ENCODE data around the gene ANO5.

The ANO5 gene

GRCh38 chr11:22192642-22193347 lies at the start of gene ANO5:
TSS of gene ANO5 (plus strand) at chr11:22193085. CDS start at chr11:22193493, 408 bp downstream.
- Histone ChIP-seq H3K4me1 (ENCODE audit: control insufficient read depth, insufficient read depth, low read length) (peaks cover 11% of the 10 kb centered on the region), H3K9me3 (ENCODE audit: control insufficient read depth, low read length) (no peaks in the 10 kb centered on the region)
- DNase-seq (ENCODE audit: low read depth): peak; percentile 22

GRCh38 chr11:22151649-22152197 lies 41.2 kb upstream of the ANO5 start:
- Histone ChIP-seq H3K4me3 (ENCODE audit: low read length) (no peak overlapping the region), H3K4me1 (ENCODE audit: control insufficient read depth, insufficient read depth, low read length) (no peaks in the 10 kb centered on the region), H3K9ac (ENCODE audit: low read length) (no peak overlapping the region), H3K27me3 (replicated peaks; ENCODE audit: control insufficient read depth, insufficient read depth, low read length) (peaks cover under 1% of the 10 kb centered on the region), H3K36me3 (ENCODE audit: control insufficient read depth, insufficient read depth, low read length, severe bottlenecking) (no peaks in the 10 kb centered on the region), H3K9me3 (ENCODE audit: control insufficient read depth, low read length) (no peaks in the 10 kb centered on the region)
- DNase-seq (ENCODE audit: low read depth): no peak

More at GRCh38 chr11:22192642-22193347, at the start of gene ANO5:
- Histone ChIP-seq H3K36me3 (ENCODE audit: control insufficient read depth, insufficient read depth, low read length, severe bottlenecking) (no peaks in the 10 kb centered on the region), H3K27me3 (replicated peaks; ENCODE audit: control insufficient read depth, insufficient read depth, low read length) (peaks cover 39% of the 10 kb centered on the region), H3K9ac (ENCODE audit: low read length) (no peak within 1 kb of the TSS), H3K4me3 (ENCODE audit: low read length) (peak within 1 kb of the TSS; percentile 75)

GRCh38 chr11:22157531-22157930 lies 35.4 kb upstream of the ANO5 start:
- peaks cover 10% of the 10 kb centered on the region for H3K27me3 ChIP-seq (replicated peaks; ENCODE audit: control insufficient read depth, insufficient read depth, low read length)
- H3K36me3 ChIP-seq (ENCODE audit: control insufficient read depth, insufficient read depth, low read length, severe bottlenecking): no peaks in the 10 kb centered on the region
- no peak for DNase-seq (ENCODE audit: low read depth)
- H3K9ac ChIP-seq (ENCODE audit: low read length): no peak overlapping the region
- H3K4me3 ChIP-seq (ENCODE audit: low read length): no peak overlapping the region
- H3K9me3 ChIP-seq (ENCODE audit: control insufficient read depth, low read length): no peaks in the 10 kb centered on the region
- peaks cover 9% of the 10 kb centered on the region for H3K4me1 ChIP-seq (ENCODE audit: control insufficient read depth, insufficient read depth, low read length)

GRCh38 chr11:22161489-22161888 lies 31.4 kb upstream of the ANO5 start:
- Histone ChIP-seq H3K4me1 (ENCODE audit: control insufficient read depth, insufficient read depth, low read length) (peaks cover 9% of the 10 kb centered on the region), H3K4me3 (ENCODE audit: low read length) (no peak overlapping the region), H3K9me3 (ENCODE audit: control insufficient read depth, low read length) (no peaks in the 10 kb centered on the region), H3K9ac (ENCODE audit: low read length) (no peak overlapping the region), H3K27me3 (replicated peaks; ENCODE audit: control insufficient read depth, insufficient read depth, low read length) (peaks cover 19% of the 10 kb centered on the region), H3K36me3 (ENCODE audit: control insufficient read depth, insufficient read depth, low read length, severe bottlenecking) (no peaks in the 10 kb centered on the region)
- no peak for DNase-seq (ENCODE audit: low read depth)

- H3K9me3 ChIP-seq (ENCODE audit: control insufficient read depth, low read length): no peaks in the 10 kb centered on the region
- peaks cover under 1% of the 10 kb centered on the region for H3K4me1 ChIP-seq (ENCODE audit: control insufficient read depth, insufficient read depth, low read length)
- H3K27me3 ChIP-seq (replicated peaks; ENCODE audit: control insufficient read depth, insufficient read depth, low read length): peaks cover 19% of the 10 kb centered on the region
- no peak overlapping the region for H3K9ac ChIP-seq (ENCODE audit: low read length)
- DNase-seq (ENCODE audit: low read depth): no peak
- H3K4me3 ChIP-seq (ENCODE audit: low read length): no peak overlapping the region
- H3K36me3 ChIP-seq (ENCODE audit: control insufficient read depth, insufficient read depth, low read length, severe bottlenecking): no peaks in the 10 kb centered on the region
Measured at GRCh38 chr11:22162756-22163155, 30.1 kb upstream of the ANO5 start.

GRCh38 chr11:22163394-22163797 lies 29.5 kb upstream of the ANO5 start:
- H3K9ac ChIP-seq (ENCODE audit: low read length): no peak overlapping the region
- no peak for DNase-seq (ENCODE audit: low read depth)

GRCh38 chr11:22165087-22165486 lies 27.8 kb upstream of the ANO5 start:
- Histone ChIP-seq H3K36me3 (ENCODE audit: control insufficient read depth, insufficient read depth, low read length, severe bottlenecking) (no peaks in the 10 kb centered on the region), H3K9ac (ENCODE audit: low read length) (no peak overlapping the region), H3K27me3 (replicated peaks; ENCODE audit: control insufficient read depth, insufficient read depth, low read length) (peaks cover 27% of the 10 kb centered on the region), H3K4me3 (ENCODE audit: low read length) (no peak overlapping the region), H3K4me1 (ENCODE audit: control insufficient read depth, insufficient read depth, low read length) (no peaks in the 10 kb centered on the region), H3K9me3 (ENCODE audit: control insufficient read depth, low read length) (no peaks in the 10 kb centered on the region)
- no peak for DNase-seq (ENCODE audit: low read depth)

More at GRCh38 chr11:22163394-22163797, 29.5 kb upstream of the ANO5 start:
- H3K4me3 ChIP-seq (ENCODE audit: low read length): no peak overlapping the region
- no peaks in the 10 kb centered on the region for H3K4me1 ChIP-seq (ENCODE audit: control insufficient read depth, insufficient read depth, low read length)
- peaks cover 22% of the 10 kb centered on the region for H3K27me3 ChIP-seq (replicated peaks; ENCODE audit: control insufficient read depth, insufficient read depth, low read length)
- no peaks in the 10 kb centered on the region for H3K9me3 ChIP-seq (ENCODE audit: control insufficient read depth, low read length)
- no peaks in the 10 kb centered on the region for H3K36me3 ChIP-seq (ENCODE audit: control insufficient read depth, insufficient read depth, low read length, severe bottlenecking)

GRCh38 chr11:22165759-22166513 lies 26.9 kb upstream of the ANO5 start:
- Histone ChIP-seq H3K36me3 (ENCODE audit: control insufficient read depth, insufficient read depth, low read length, severe bottlenecking) (no peaks in the 10 kb centered on the region), H3K9me3 (ENCODE audit: control insufficient read depth, low read length) (no peaks in the 10 kb centered on the region), H3K4me3 (ENCODE audit: low read length) (no peak overlapping the region), H3K27me3 (replicated peaks; ENCODE audit: control insufficient read depth, insufficient read depth, low read length) (peaks cover 27% of the 10 kb centered on the region), H3K9ac (ENCODE audit: low read length) (no peak overlapping the region), H3K4me1 (ENCODE audit: control insufficient read depth, insufficient read depth, low read length) (no peaks in the 10 kb centered on the region)
- DNase-seq (ENCODE audit: low read depth): no peak

GRCh38 chr11:22169833-22170232 lies 23.1 kb upstream of the ANO5 start:
- Histone ChIP-seq H3K4me3 (ENCODE audit: low read length) (no peak overlapping the region), H3K9ac (ENCODE audit: low read length) (no peak overlapping the region), H3K36me3 (ENCODE audit: control insufficient read depth, insufficient read depth, low read length, severe bottlenecking) (no peaks in the 10 kb centered on the region), H3K27me3 (replicated peaks; ENCODE audit: control insufficient read depth, insufficient read depth, low read length) (peaks cover 24% of the 10 kb centered on the region), H3K4me1 (ENCODE audit: control insufficient read depth, insufficient read depth, low read length) (no peaks in the 10 kb centered on the region), H3K9me3 (ENCODE audit: control insufficient read depth, low read length) (no peaks in the 10 kb centered on the region)
- DNase-seq (ENCODE audit: low read depth): peak; percentile 46

GRCh38 chr11:22173532-22173931 lies 19.4 kb upstream of the ANO5 start:
- no peak overlapping the region for H3K4me3 ChIP-seq (ENCODE audit: low read length)
- H3K27me3 ChIP-seq (replicated peaks; ENCODE audit: control insufficient read depth, insufficient read depth, low read length): peaks cover 3% of the 10 kb centered on the region
- H3K9me3 ChIP-seq (ENCODE audit: control insufficient read depth, low read length): no peaks in the 10 kb centered on the region
- no peak overlapping the region for H3K9ac ChIP-seq (ENCODE audit: low read length)
- no peaks in the 10 kb centered on the region for H3K36me3 ChIP-seq (ENCODE audit: control insufficient read depth, insufficient read depth, low read length, severe bottlenecking)
- no peak for DNase-seq (ENCODE audit: low read depth)
- H3K4me1 ChIP-seq (ENCODE audit: control insufficient read depth, insufficient read depth, low read length): no peaks in the 10 kb centered on the region

GRCh38 chr11:22177186-22177585 lies 15.7 kb upstream of the ANO5 start:
- H3K36me3 ChIP-seq (ENCODE audit: control insufficient read depth, insufficient read depth, low read length, severe bottlenecking): no peaks in the 10 kb centered on the region
- H3K4me1 ChIP-seq (ENCODE audit: control insufficient read depth, insufficient read depth, low read length): no peaks in the 10 kb centered on the region
- no peaks in the 10 kb centered on the region for H3K9me3 ChIP-seq (ENCODE audit: control insufficient read depth, low read length)
- H3K4me3 ChIP-seq (ENCODE audit: low read length): no peak overlapping the region
- H3K9ac ChIP-seq (ENCODE audit: low read length): no peak overlapping the region
- DNase-seq (ENCODE audit: low read depth): no peak
- no peaks in the 10 kb centered on the region for H3K27me3 ChIP-seq (replicated peaks; ENCODE audit: control insufficient read depth, insufficient read depth, low read length)
